EL (cell line): ENCODE measurements around the gene TNPO2.
"Not testable (repeated sequence)": the region's sequence is repeated elsewhere in the genome, so short reads cannot be mapped to it uniquely, and the experiment has no call there.

Source experiments
- DNase-seq: peaks from one replicate; pipeline ENCODE4 v3.0.0-alpha.2; 2016

The TNPO2 gene

GRCh38 chr19:12705169-12705568 lies 18.6 kb downstream of the TNPO2 start:
- DNase-seq: no peak

- peak; percentile 39 for DNase-seq
Observed at GRCh38 chr19:12703046-12703445, 20.7 kb downstream of the TNPO2 start.

GRCh38 chr19:12701596-12702282 lies 22.0 kb downstream of the TNPO2 start:
- DNase-seq: no peak

- no peak for DNase-seq
Observed at GRCh38 chr19:12698138-12698537, 25.6 kb downstream of the TNPO2 start.

- not testable (repeated sequence) for DNase-seq
Observed at GRCh38 chr19:12697425-12697824, 26.3 kb downstream of the TNPO2 start.

- DNase-seq: peak; percentile 94
Observed at GRCh38 chr19:12696366-12697335, 27.1 kb downstream of the TNPO2 start, which contains the start of gene FBXW9. Gene FBXW9, minus strand, starts transcription at chr19:12696631. Its CDS starts 50 bp downstream, at chr19:12696581.

GRCh38 chr19:12695997-12696365 lies 27.8 kb downstream of the TNPO2 start:
- no peak for DNase-seq

- DNase-seq: no peak
Observed at GRCh38 chr19:12695514-12695913, 28.2 kb downstream of the TNPO2 start.

- no peak for DNase-seq
Observed at GRCh38 chr19:12695096-12695495, 28.6 kb downstream of the TNPO2 start.

GRCh38 chr19:12694641-12695040 lies 29.1 kb downstream of the TNPO2 start:
- no peak for DNase-seq

GRCh38 chr19:12692960-12693359 lies 30.8 kb downstream of the TNPO2 start:
- no peak for DNase-seq

GRCh38 chr19:12689581-12690216 lies 34.0 kb downstream of the TNPO2 start:
- DNase-seq: no peak

- no peak for DNase-seq
Observed at GRCh38 chr19:12689012-12689411, 34.7 kb downstream of the TNPO2 start.

GRCh38 chr19:12687496-12688196 lies 36.1 kb downstream of the TNPO2 start, which contains the start of gene GNG14:
Gene GNG14, plus strand, starts transcription at chr19:12687998. Its CDS starts 51 bp downstream, at chr19:12688049.
- DNase-seq: no peak

- no peak for DNase-seq
Observed at GRCh38 chr19:12685831-12686230, 37.9 kb downstream of the TNPO2 start.

GRCh38 chr19:12681074-12681987 lies 42.4 kb downstream of the TNPO2 start, which contains the start of gene DHPS:
Gene DHPS, minus strand, starts transcription at chr19:12681880. Its CDS starts 114 bp downstream, at chr19:12681766.
- DNase-seq: peak; percentile 99

GRCh38 chr19:12680034-12680433 lies 43.7 kb downstream of the TNPO2 start:
- DNase-seq: no peak

GRCh38 chr19:12678039-12678438 lies 45.7 kb downstream of the TNPO2 start:
- not testable (repeated sequence) for DNase-seq

GRCh38 chr19:12676928-12677327 lies 46.8 kb downstream of the TNPO2 start:
- DNase-seq: no peak

GRCh38 chr19:12676384-12676792 lies 47.3 kb downstream of the TNPO2 start:
- DNase-seq: peak; percentile 79

- DNase-seq: no peak
Observed at GRCh38 chr19:12675940-12676339, 47.8 kb downstream of the TNPO2 start.
